NK-92 (cell line): Measurements from ENCODE around the gene ATP8B4.
"Not testable (repeated sequence)": the region's sequence is repeated elsewhere in the genome, so short reads cannot be mapped to it uniquely, and the experiment has no call there.

ENCODE experiments used
- DNase-seq: peaks from one replicate; lab custom pipeline; 2025; ENCODE audit not compliant: unreplicated experiment; lab: John Stamatoyannopoulos, UW

ATP8B4 gene

DNA sequence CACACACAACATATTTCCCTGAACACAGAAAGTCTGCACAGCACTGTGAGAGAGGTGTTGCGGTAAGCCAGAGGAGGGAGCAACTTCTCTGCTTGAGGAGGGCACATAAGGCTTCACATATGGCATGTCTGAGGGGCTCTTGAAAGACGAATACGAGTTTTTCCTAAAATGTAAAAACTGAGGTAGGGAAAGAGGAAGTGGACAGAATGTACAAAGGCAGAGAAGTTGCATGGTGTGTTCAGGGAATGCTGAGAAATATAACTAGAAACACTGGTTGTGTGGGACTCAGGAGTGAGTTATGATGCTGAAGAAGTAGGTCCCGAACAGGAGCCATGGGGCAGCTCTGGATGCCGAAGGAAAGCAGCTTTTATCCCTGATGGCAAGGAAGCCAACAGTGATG lies 22.8 kb upstream of the ATP8B4 start:
- DNase-seq: no peak

DNA sequence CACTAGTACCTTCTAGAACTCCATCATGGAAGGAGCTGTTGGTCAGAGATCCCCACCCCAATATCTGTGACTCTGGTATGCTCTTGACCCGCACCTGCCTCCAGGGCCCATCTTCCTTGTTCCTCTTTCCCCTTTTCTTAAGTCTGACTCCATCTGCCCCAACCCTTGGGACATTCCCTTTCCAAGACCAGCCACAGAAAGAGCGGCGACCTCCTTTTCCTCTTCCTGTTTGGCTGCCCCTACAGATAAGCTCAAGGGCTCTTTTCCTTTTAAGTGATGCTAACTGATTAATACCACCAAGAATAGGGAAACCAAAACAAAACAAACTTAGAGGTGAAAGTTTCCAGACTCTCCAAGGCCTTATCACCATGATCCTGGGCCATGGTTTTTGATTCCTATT lies 21.9 kb upstream of the ATP8B4 start:
- no peak for DNase-seq

DNA sequence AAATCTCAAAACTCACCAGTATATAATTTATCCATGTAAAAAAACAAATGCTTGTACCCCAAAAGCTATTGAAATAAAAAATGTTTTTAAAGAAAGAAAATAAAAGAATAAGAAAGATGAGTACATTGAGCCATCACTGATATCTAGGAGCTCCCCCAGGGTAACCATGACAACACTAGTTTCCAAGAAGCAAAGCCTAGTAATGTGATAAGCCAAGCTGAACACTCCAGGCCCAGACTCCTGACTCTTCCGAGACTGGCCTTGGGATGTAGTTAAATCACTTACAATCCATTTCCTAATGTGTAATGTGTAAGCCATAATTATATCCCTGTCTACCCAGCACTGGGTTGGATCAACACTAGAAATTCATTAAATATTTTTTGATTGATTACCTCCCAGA lies 21.1 kb upstream of the ATP8B4 start:
- no peak for DNase-seq

GRCh38 chr15:50138391-50138790 lies 19.4 kb upstream of the ATP8B4 start:
- no peak for DNase-seq

DNA sequence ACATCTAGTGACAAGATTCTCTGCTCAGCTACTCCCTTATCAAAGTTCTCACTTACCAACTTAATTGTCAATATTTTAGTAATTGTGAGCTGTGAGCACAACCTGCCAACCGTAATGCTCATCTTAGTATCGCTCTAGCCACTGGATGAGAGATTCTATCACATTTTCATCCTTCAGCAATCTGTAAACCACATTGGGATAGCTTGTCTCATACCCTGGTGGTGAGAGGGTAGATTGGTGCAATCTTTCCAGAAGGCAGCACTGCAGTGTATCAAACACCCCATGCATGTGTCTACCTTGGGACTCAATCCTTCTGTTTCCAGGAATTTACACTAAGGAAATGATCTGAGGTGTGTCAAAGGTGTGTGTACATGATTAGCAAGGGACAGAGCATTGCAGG lies 18.9 kb upstream of the ATP8B4 start:
- no peak for DNase-seq

- no peak for DNase-seq
These were observed 18.3 kb upstream of the ATP8B4 start for GRCh38 chr15:50137330-50137761.

DNA sequence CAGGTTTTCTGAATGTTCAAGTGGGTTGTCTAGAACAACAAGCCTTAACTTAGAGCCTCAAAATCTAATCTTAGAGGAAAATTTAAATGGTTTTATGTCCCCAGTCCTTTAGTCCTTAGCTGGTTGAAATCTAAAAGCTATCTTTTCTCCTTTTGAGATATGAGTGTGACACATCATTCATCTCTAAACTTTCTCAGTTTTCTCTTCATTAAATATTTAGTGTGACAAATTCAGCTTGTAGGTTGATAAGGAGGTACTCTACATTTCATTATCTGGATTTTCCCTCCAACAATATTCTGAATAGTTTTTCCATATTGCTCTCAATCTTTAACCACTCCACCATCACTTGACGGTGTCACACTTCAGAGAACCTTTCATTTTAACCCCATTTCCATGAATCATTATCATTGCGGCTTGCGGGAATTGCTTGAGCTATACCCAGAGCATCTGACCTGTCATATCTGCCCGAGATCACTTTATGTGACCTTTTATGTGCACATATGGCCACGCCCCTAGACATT lies 16.1 kb upstream of the ATP8B4 start:
- no peak for DNase-seq

GRCh38 chr15:50134524-50135024 lies 15.5 kb upstream of the ATP8B4 start:
- DNase-seq: no peak

DNA sequence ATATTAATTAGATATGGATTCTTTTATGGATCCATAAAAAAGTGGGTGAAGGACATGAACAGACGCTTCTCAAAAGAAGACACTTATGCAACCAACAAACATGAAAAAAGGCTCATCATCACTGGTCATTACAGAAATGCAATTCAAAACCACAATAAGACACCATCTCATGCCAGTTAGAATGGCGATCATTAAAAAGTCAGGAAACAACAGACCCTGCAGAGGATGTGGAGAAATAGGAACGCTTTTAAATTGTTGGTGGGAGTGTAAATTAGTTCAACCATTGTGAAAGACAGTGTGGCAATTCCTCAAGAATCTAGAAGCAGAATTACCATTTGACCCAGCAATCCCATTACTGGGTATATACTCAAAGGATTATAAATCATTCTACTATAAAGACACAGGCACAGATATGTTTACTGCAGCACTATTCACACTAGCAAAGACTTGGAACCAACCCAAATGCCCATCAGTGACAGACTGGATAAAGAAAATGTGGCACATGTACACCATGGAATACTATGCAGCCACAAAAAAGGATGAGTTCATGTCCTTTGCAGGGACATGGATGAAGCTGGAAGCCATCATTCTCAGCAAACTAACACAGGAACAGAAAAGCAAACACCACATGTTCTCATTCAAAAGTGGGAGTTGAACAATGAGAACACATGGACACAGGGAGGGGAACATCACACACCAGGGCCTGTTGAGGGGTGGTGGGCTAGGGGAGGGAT lies 13.4 kb upstream of the ATP8B4 start:
- DNase-seq: not testable (repeated sequence)

- DNase-seq: no peak
These were observed 12.6 kb upstream of the ATP8B4 start for GRCh38 chr15:50131617-50132016.

- no peak for DNase-seq
These were observed 9.2 kb upstream of the ATP8B4 start for GRCh38 chr15:50128266-50128665.

GRCh38 chr15:50127255-50127777 lies 8.3 kb upstream of the ATP8B4 start:
- DNase-seq: no peak

DNA sequence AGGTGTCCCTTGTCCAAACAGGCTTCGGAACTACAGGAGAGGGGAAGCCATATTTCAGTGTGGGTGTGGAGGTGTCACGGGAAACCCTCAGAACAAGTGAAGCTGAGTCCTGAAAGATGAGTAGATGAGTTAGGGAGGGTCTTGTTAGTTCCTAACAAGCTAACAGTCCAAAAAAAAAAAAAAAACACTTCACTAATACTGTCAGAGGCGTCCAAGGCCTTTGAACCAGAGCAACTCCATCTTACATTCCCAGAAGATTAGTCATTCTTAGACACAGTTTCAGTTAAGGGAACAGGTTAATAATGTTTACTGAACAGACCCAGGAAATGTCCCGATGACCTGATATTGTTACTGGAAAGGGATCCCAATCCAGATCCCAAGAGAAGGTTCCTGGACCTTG lies 7.0 kb upstream of the ATP8B4 start:
- DNase-seq: no peak

DNA sequence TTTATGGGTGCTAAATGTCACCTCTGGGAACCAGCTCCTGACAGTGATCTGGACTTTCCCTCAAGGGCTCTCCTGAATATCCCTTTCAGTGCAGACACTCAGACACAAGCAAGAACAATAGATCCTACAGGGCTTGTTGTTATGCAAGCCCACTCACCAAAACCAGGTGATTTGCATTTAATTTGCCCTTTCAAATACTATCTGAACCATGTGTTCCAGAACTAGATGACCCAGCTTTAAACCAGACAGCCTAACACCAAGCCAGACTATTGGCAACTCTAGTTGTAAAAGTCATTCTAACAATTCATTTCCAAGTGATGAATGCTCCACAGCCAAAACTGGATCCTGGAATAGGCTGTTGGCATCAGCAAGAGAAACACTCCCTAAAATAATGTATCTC lies 5.6 kb upstream of the ATP8B4 start:
- no peak for DNase-seq

GRCh38 chr15:50123861-50124557 lies 5.0 kb upstream of the ATP8B4 start:
- no peak for DNase-seq

GRCh38 chr15:50120729-50121128 lies 1.7 kb upstream of the ATP8B4 start:
- DNase-seq: no peak

DNA sequence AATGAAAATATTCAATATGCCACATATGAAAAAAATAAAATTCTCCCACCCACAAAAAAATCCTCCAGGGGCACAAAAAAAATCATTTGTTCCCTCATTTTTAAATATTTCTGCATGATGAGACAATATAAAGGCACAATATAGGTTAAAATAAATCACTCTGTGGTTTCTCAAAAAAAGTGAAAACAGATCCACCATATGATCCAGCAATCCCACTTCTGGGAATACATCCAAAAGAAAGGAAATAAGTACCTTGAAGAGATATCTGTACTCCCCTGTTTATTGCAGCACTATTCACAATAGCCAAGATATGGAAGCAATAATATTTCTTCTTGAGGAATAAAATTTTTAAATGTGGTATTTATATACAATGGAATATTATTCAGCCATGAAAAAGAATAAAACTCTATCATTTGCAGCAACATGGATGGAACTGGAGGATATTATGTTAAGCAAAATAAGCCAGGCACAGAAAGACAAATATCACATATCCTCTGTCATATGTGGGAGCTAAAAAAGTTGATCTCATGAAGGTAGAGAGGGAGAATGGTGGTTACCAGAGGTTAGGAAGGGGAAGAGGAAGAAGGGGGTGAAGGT lies 1.5 kb downstream of the ATP8B4 start:
- no peak for DNase-seq

DNA sequence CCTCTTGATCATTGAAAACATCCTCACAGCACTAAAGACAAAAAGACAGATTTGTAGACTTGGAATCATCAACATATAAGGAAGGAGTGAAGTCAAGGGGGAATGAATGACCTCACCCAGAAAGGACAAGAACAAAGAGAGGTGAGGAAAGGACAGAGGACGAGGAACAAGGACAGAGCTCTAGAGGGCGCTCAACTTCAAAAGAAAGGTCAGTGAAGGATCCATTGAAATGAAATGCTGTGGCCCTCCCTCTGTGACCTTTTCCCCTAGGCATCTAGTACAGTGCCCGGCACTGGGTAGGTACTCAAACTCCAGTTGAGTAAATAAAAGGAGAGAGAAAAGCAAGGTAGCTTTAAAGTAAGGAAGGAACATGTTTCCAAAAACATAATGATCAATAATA lies 2.6 kb downstream of the ATP8B4 start:
- no peak for DNase-seq

DNA sequence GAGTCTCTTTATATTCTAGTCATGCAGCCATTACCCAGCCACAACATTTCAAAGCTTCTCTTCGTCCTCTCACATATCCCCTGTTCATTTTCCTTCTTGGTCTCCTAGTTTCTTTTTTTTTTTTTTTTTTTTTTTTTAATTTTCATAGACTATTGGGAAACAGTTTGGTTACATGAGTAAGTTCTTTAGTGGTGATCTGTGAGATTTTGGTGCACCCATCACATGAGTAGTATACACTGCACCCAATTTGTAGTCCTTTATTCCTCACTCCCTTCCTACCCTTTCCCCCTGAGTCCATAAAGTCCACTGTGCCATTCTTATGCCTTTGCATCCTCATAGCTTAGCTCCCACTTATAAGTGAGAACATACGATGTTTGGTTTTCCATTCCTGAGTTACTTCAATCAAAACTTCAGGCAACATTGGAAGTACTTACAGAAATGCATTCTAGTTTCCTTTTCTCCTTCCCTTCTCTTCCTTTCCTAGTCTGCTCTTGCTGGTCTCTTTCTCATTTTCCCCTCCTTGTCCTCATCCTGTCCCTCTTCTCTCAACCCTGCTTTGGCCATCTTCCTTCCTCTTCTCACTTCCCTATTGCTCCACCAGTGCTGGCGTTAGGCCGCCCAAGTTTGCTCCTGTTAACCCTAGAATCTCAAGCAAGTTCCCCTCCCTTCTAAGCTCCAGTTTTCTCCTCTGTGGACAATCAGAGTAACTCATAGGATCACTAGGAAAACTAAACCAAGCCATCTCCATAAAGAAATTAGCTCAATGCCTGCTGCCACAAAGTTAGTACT lies 4.8 kb downstream of the ATP8B4 start:
- DNase-seq: no peak

DNA sequence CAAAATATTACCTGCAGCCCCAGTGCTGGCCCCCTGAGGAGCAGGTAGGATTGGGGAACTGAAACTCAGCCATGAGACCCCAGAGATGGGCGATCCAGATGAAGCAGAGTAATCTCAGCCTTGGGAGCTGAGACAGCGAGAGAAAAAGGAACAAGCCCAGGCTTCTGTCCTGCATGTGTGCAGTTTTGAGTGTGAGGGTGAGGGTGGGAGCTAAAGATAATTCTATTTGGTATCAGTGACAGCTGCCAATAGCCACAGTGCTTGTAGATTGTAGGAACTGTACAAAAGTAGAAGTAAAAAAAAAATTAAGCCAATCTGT lies 5.9 kb downstream of the ATP8B4 start:
- no peak for DNase-seq
